Activated CD4-positive, alpha-beta T cell treated with anti-CD3 and anti-CD28 coated beads for 36 hours (primary cell): ENCODE data around the gene BCL6B. TPM values are rescaled to one million over a fixed set of nuclear protein-coding genes. Genes with fewer than 3 reads are reported as not detected.
A peak's percentile ranks its signal among the peaks of the same experiment; 100 is the strongest.
"Not testable (repeated sequence)": the region's sequence is repeated elsewhere in the genome, so short reads cannot be mapped to it uniquely, and the experiment has no call there.

Source experiments
- ATAC-seq: fragments of 200-7000 bp; cut with Tn5 transposase; one replicate; pipeline ENCODE4 v1.10.0; 2021; ENCODE audit warnings: mild to moderate bottlenecking, moderate library complexity
- CTCF ChIA-PET: fragments of 350-600 bp; sonication (Branson Sonifier 250); formaldehyde crosslinking; loops from one replicate; lab custom pipeline; 2021; ENCODE audit warnings: antibody characterized with exemption; lab: Charles Lee
- POLR2A ChIA-PET: fragments of 350-600 bp; sonication (Branson Sonifier 250); formaldehyde crosslinking; loops from one replicate; lab custom pipeline; 2021; ENCODE audit warnings: antibody characterized with exemption, inconsistent platforms; lab: Charles Lee
- DNase-seq: peaks from one replicate; pipeline ENCODE4 v3.0.0-alpha.2; 2020
- H3K27ac Mint-ChIP-seq: one replicate; pipeline ENCODE4 v1.8.0; 2021; ENCODE audit warnings: mixed read lengths
- H3K27me3 Mint-ChIP-seq: one replicate; pipeline ENCODE4 v1.8.0; 2021; ENCODE audit warnings: mixed read lengths
- H3K36me3 Mint-ChIP-seq: one replicate; pipeline ENCODE4 v1.8.0; 2021; ENCODE audit warnings: low read depth, mixed read lengths
- H3K4me1 Mint-ChIP-seq: one replicate; pipeline ENCODE4 v1.8.0; 2021; ENCODE audit warnings: mixed read lengths
- H3K4me3 Mint-ChIP-seq: one replicate; pipeline ENCODE4 v1.8.0; 2021; ENCODE audit warnings: mild to moderate bottlenecking, moderate library complexity, mixed read lengths
- H3K9me3 Mint-ChIP-seq: one replicate; pipeline ENCODE4 v1.8.0; 2021; ENCODE audit warnings: low read depth, mixed read lengths
- intact Hi-C, 2 experiments: fragments of 100-400 bp; cut with DNase I in 1 of 2; cut with micrococcal nuclease in 1 of 2; formaldehyde crosslinking; loops; one replicate each; pipeline versions ENCODE4 v1.14.2 to v1.15.1; 2022 to 2024; cut with DNase I, micrococcal nuclease
- total RNA-seq, 2 experiments: library from RNA; stranded (reverse); gene quantifications; one replicate each; pipeline ENCODE4 v1.2.3, GENCODE V29; 2021

Gene BCL6B
- total RNA-seq, 2 experiments from 2014 or later = 0.27 to 0.46 TPM

- intact Hi-C loops = loop anchor here in 1 of 2 experiments (10.0 kb wide), 2 partner anchors 531 to 801 kb away; partner anchors contain the start of gene CD68
- DNase-seq = peak; percentile 66
- Mint-ChIP-seq H3K4me3 (peak within 1 kb of the TSS; percentile 70), H3K4me1 (peaks cover 37% of the 10 kb centered on the region), H3K27ac (peak within 1 kb of the TSS; percentile 42), H3K36me3 (no peaks in the 10 kb centered on the region), H3K9me3 (no peaks in the 10 kb centered on the region), H3K27me3 (peaks cover 3% of the 10 kb centered on the region)
- peak; percentile 4 for ATAC-seq
- POLR2A ChIA-PET = interaction anchor here (2.4 kb wide), 1 partner anchor 89 kb away, joined by 15 read pairs; no protein-coding TSS in a partner anchor
- CTCF ChIA-PET = interaction anchor here (0.6 to 3.4 kb wide), 5 partner anchors 22 to 517 kb away, joined by 3 to 136 read pairs (median 3); no protein-coding TSS in a partner anchor
Observed at GRCh38 chr17:7043497-7044198, 20.8 kb downstream of the BCL6B start, which contains the start of gene SLC16A11. TSS of gene SLC16A11 (minus strand) at chr17:7044092. CDS start at chr17:7043513, 579 bp downstream.

- ATAC-seq (peak; percentile 31), DNase-seq (peak; percentile 57)
Observed at GRCh38 chr17:7045492-7046126, 22.8 kb downstream of the BCL6B start.

GRCh38 chr17:7046127-7046724 lies 23.4 kb downstream of the BCL6B start:
- ATAC-seq = peak; percentile 34
- peak; percentile 66 for DNase-seq
- CTCF ChIA-PET = interaction anchor here (0.6 to 3.4 kb wide), 49 partner anchors 8 to 685 kb away, joined by 3 to 136 read pairs (median 4); partner anchors contain the start of genes ACADVL, ASGR1, BCL6B and CHRNB1
- H3K36me3 Mint-ChIP-seq = no peaks in the 10 kb centered on the region
- peaks cover 3% of the 10 kb centered on the region for H3K27me3 Mint-ChIP-seq
- H3K27ac Mint-ChIP-seq = peak overlapping the region; percentile 59
- intact Hi-C loops = loop anchor here (1.0 to 10.0 kb wide), 10 partner anchors 90 to 799 kb away; partner anchors contain the start of genes CD68 (in 1 of the 2) and SLC2A4 (in 1 of the 2)
- H3K9me3 Mint-ChIP-seq = no peaks in the 10 kb centered on the region
- H3K4me3 Mint-ChIP-seq = peak overlapping the region; percentile 68
- POLR2A ChIA-PET = interaction anchor here (0.7 to 2.4 kb wide), 6 partner anchors 11 to 611 kb away, joined by 3 to 15 read pairs (median 4); partner anchors contain the start of genes ACADVL, DLG4 and SLC16A13
- peaks cover 37% of the 10 kb centered on the region for H3K4me1 Mint-ChIP-seq

More at GRCh38 chr17:7045492-7046126, 22.8 kb downstream of the BCL6B start:
- POLR2A ChIA-PET = interaction anchor here (0.7 to 2.4 kb wide), 6 partner anchors 10 to 611 kb away, joined by 3 to 15 read pairs (median 4); partner anchors contain the start of genes ACADVL, DLG4 and SLC16A13
- intact Hi-C loops = loop anchor here (1.0 to 10.0 kb wide), 10 partner anchors 91 to 799 kb away; partner anchors contain the start of genes CD68 (in 1 of the 2) and SLC2A4 (in 1 of the 2)
- Mint-ChIP-seq H3K4me1 (peaks cover 37% of the 10 kb centered on the region), H3K9me3 (no peaks in the 10 kb centered on the region), H3K27ac (peak overlapping the region; percentile 59), H3K27me3 (peaks cover 3% of the 10 kb centered on the region), H3K36me3 (no peaks in the 10 kb centered on the region), H3K4me3 (peak overlapping the region; percentile 68)
- CTCF ChIA-PET = interaction anchor here (0.6 to 3.4 kb wide), 49 partner anchors 8 to 684 kb away, joined by 3 to 136 read pairs (median 4); partner anchors contain the start of genes ACADVL, ASGR1, BCL6B and CHRNB1

GRCh38 chr17:7046725-7047397 lies 24.0 kb downstream of the BCL6B start:
- not testable (repeated sequence) for H3K27me3 Mint-ChIP-seq, H3K9me3 Mint-ChIP-seq, H3K36me3 Mint-ChIP-seq
- peak; percentile 8 for ATAC-seq
- intact Hi-C loops = loop anchor here (1.0 to 10.0 kb wide), 12 partner anchors 13 to 798 kb away; partner anchors contain the start of genes CD68 (in 1 of the 2), PHF23 (in 1 of the 2) and SLC2A4 (in 1 of the 2)
- Mint-ChIP-seq H3K4me3 (peak overlapping the region; percentile 68), H3K4me1 (peaks cover 37% of the 10 kb centered on the region), H3K27ac (peak overlapping the region; percentile 59)
- POLR2A ChIA-PET = interaction anchor here (1.4 to 1.8 kb wide), 2 partner anchors 13 to 173 kb away, joined by 3 to 6 read pairs; partner anchors contain the start of genes ACADVL and DLG4
- DNase-seq = peak; percentile 87
- CTCF ChIA-PET = interaction anchor here (0.6 to 8.3 kb wide), 31 partner anchors 8 to 685 kb away, joined by 3 to 136 read pairs (median 5); partner anchors contain the start of genes ACADVL, ASGR1, BCL6B and DLG4

GRCh38 chr17:7047566-7047965 lies 24.7 kb downstream of the BCL6B start:
- H3K36me3 Mint-ChIP-seq = no peaks in the 10 kb centered on the region
- ATAC-seq (peak; percentile 60), DNase-seq (peak; percentile 68)
- peaks cover 32% of the 10 kb centered on the region for H3K4me1 Mint-ChIP-seq
- no peaks in the 10 kb centered on the region for H3K9me3 Mint-ChIP-seq
- CTCF ChIA-PET = interaction anchor here (1.0 to 8.3 kb wide), 5 partner anchors 12 to 129 kb away, joined by 3 to 110 read pairs (median 12); partner anchors contain the start of gene SLC16A13
- intact Hi-C loops = loop anchor here (1.0 to 10.0 kb wide), 7 partner anchors 13 to 797 kb away; partner anchors contain the start of genes CD68 (in 1 of the 2) and PHF23 (in 1 of the 2)
- H3K4me3 Mint-ChIP-seq = peak overlapping the region; percentile 68
- H3K27me3 Mint-ChIP-seq = peaks cover 3% of the 10 kb centered on the region
- POLR2A ChIA-PET = interaction anchor here (0.6 to 1.2 kb wide), 5 partner anchors 12 to 436 kb away, joined by 3 to 4 read pairs (median 4); partner anchors contain the start of genes DVL2 and SLC16A13
- H3K27ac Mint-ChIP-seq = peak overlapping the region; percentile 59

- Mint-ChIP-seq H3K4me1 (peaks cover 24% of the 10 kb centered on the region), H3K9me3 (no peaks in the 10 kb centered on the region), H3K27ac (no peak overlapping the region), H3K36me3 (no peaks in the 10 kb centered on the region), H3K27me3 (peaks cover 3% of the 10 kb centered on the region), H3K4me3 (no peak overlapping the region)
- CTCF ChIA-PET = interaction anchor here (0.6 to 8.3 kb wide), 5 partner anchors 9 to 129 kb away, joined by 4 to 110 read pairs (median 4); no protein-coding TSS in a partner anchor
- no peak for ATAC-seq
- no peak for DNase-seq
- intact Hi-C loops = loop anchor here in 1 of 2 experiments (10.0 kb wide), 2 partner anchors 526 to 796 kb away; partner anchors contain the start of gene CD68
- POLR2A ChIA-PET = no interaction called here
Observed at GRCh38 chr17:7048968-7049367, 26.1 kb downstream of the BCL6B start.

- intact Hi-C loops, H3K27ac Mint-ChIP-seq, DNase-seq, H3K36me3 Mint-ChIP-seq, ATAC-seq, H3K27me3 Mint-ChIP-seq, POLR2A ChIA-PET, H3K4me3 Mint-ChIP-seq, H3K9me3 Mint-ChIP-seq: not testable (repeated sequence)
- CTCF ChIA-PET = interaction anchor here (0.8 to 8.3 kb wide), 4 partner anchors 78 to 88 kb away, joined by 3 to 110 read pairs (median 20); no protein-coding TSS in a partner anchor
- peaks cover 23% of the 10 kb centered on the region for H3K4me1 Mint-ChIP-seq
Observed at GRCh38 chr17:7050583-7050982, 27.7 kb downstream of the BCL6B start.

- POLR2A ChIA-PET = no interaction called here
- Mint-ChIP-seq H3K27me3 (no peaks in the 10 kb centered on the region), H3K27ac (no peak overlapping the region), H3K9me3 (no peaks in the 10 kb centered on the region), H3K4me1 (peaks cover 23% of the 10 kb centered on the region), H3K36me3 (no peaks in the 10 kb centered on the region), H3K4me3 (no peak overlapping the region)
- CTCF ChIA-PET = interaction anchor here (1.1 to 2.9 kb wide), 2 partner anchors 11 to 240 kb away, joined by 4 to 12 read pairs; no protein-coding TSS in a partner anchor
- ATAC-seq = no peak
- no peak for DNase-seq
- intact Hi-C loops = no loop called here
Observed at GRCh38 chr17:7056386-7056785, 33.5 kb downstream of the BCL6B start.

- no peak for DNase-seq
- ATAC-seq = no peak
- intact Hi-C loops = no loop called here
- CTCF ChIA-PET = interaction anchor here (1.5 to 4.4 kb wide), 2 partner anchors 13 to 74 kb away, joined by 5 to 22 read pairs; no protein-coding TSS in a partner anchor
- Mint-ChIP-seq H3K4me3 (no peak overlapping the region), H3K4me1 (peaks cover 26% of the 10 kb centered on the region), H3K27me3 (no peaks in the 10 kb centered on the region), H3K36me3 (no peaks in the 10 kb centered on the region), H3K27ac (no peak overlapping the region), H3K9me3 (no peaks in the 10 kb centered on the region)
- POLR2A ChIA-PET = no interaction called here
Observed at GRCh38 chr17:7058831-7059447, 36.1 kb downstream of the BCL6B start.
